GM13976 (cell line): ENCODE measurements around the gene RIN3.

ENCODE experiments used
- DNase-seq: peaks from one replicate; pipeline ENCODE4 v3.0.0; 2012; ENCODE audit warnings: low spot score
- in situ Hi-C: fragments of 300-500 bp; cut with MboI; formaldehyde crosslinking; loops from one replicate; pipeline ENCODE4 v1.12.0; 2022; ENCODE audit warnings: low sequenced_read_pairs, mixed read lengths, inconsistent platforms; ENCODE audit not compliant: unreplicated experiment
- TF ChIP-seq, protein P1 (sequence below): IDR thresholded peaks from 2 replicates; pipeline ENCODE4 v1.5.1; 2012; ENCODE audit warnings: borderline replicate concordance, mild to moderate bottlenecking; ENCODE audit not compliant: insufficient read depth; ENCODE audit errors: extremely low read depth, missing control alignments, control extremely low read depth

RIN3 gene

DNA sequence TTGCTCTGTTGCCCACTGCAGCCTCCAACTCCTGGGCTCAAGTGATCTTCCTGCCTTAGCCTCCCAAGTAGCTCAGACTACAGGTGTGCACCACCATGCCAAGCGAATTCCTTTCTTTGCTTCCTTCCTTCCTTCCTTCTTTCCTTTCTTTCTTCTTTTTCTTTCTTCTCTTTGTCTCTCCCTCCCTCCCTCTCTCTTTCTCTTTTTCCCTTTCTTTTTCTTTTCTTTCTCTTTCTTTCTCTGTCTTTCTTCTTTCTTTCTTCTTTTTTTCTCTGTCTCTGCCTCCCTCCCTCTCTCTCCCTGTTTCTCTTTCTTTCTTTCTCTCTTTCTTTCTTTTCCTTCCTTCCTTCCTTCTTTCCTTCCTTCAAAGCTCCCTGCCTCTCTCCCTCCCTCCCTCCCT is 182.0 kb downstream of the RIN3 start:
- in situ Hi-C loops: loop anchor here (25.0 kb wide), 1 partner anchor 558 kb away; no protein-coding TSS in a partner anchor
- TF ChIP-seq, protein P1, sequence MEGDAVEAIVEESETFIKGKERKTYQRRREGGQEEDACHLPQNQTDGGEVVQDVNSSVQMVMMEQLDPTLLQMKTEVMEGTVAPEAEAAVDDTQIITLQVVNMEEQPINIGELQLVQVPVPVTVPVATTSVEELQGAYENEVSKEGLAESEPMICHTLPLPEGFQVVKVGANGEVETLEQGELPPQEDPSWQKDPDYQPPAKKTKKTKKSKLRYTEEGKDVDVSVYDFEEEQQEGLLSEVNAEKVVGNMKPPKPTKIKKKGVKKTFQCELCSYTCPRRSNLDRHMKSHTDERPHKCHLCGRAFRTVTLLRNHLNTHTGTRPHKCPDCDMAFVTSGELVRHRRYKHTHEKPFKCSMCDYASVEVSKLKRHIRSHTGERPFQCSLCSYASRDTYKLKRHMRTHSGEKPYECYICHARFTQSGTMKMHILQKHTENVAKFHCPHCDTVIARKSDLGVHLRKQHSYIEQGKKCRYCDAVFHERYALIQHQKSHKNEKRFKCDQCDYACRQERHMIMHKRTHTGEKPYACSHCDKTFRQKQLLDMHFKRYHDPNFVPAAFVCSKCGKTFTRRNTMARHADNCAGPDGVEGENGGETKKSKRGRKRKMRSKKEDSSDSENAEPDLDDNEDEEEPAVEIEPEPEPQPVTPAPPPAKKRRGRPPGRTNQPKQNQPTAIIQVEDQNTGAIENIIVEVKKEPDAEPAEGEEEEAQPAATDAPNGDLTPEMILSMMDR: no peak
- no peak for DNase-seq

DNA sequence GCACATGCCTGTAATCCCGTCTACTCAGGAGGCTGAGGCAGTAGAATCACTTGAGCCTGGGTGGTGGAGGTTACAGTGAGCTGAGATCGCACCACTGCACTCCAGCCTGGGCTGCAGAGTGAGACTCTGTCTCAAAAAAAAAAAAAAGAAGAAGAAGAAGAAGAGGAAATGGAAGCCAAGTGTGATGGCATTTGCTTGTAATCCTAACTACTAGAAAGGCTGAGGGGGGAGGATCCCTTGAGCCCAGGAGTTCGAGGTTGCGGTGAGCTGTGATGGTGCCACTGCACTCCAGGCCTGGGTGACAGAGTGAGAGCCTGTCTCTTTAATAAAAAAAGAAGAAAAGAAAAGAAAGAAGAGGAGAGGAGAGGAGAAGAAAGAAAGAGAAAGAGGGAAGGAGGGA is 182.8 kb downstream of the RIN3 start:
- DNase-seq: no peak
- TF ChIP-seq, protein P1: no peak
- in situ Hi-C loops: loop anchor here (25.0 kb wide), 1 partner anchor 559 kb away; no protein-coding TSS in a partner anchor

DNA sequence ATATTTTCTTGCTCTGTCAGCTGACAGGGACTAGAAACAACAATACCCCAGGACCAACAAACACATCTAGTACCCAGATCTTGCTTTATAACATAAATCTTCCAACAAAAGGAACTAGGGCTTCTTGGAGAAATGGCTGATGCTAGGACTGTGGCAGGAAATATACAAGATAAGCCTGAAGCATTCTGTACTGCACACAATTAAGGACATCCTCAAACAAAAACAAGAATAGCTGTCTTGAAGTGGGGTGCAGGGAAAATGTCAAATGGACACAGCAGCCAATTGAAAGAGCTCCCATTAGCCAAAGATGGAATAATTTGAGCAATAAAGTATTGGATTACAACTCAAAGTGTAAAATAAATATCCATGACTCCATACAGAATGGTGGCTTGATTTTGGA is 184.8 kb downstream of the RIN3 start:
- TF ChIP-seq, protein P1: no peak
- no peak for DNase-seq
- in situ Hi-C loops: loop anchor here (25.0 kb wide), 1 partner anchor 561 kb away; no protein-coding TSS in a partner anchor

DNA sequence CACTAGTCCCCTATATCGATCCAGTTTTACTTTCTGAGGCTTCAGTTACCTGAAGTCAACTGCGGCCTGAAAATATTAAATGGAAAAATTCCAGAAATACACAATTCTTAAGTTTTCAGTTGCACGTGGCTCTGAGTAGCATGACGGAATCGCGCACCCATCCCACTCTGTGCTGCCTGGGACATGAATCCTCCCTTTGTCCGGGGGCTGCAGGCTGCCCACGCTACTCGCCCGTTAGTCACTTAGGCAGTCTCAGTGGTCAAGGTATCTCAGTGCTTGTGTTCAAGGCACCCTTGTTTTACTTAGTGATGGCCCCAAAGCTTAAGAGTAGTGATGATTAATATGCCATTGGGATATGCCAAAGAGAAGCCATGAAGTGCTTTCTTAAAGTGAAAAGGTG is 188.2 kb downstream of the RIN3 start:
- TF ChIP-seq, protein P1: no peak
- no peak for DNase-seq
- in situ Hi-C loops: no loop called here

DNA sequence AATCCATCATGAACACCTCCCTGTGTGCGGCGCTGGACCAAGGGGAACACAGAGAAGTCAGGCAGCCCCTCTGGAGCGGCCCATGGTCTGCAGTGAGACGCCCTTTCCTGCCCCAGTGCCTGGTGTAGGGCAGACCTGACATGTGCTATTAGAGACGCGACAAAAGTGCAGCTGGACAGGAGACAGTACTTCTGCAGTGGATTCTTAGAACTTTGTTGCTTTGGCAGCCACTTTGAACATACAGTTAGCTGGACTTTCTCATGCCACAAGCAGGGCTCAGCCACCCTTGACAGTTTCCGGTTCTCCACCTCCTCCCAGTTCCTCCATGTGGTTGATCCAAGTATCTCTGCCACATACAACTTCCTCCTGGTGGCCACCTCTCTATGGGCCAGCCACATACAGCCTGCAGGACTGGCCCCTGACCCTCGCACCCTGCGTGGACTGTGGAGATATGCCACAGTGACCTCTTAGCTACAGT is 188.9 kb downstream of the RIN3 start:
- DNase-seq: no peak
- in situ Hi-C loops: no loop called here
- TF ChIP-seq, protein P1: no peak

DNA sequence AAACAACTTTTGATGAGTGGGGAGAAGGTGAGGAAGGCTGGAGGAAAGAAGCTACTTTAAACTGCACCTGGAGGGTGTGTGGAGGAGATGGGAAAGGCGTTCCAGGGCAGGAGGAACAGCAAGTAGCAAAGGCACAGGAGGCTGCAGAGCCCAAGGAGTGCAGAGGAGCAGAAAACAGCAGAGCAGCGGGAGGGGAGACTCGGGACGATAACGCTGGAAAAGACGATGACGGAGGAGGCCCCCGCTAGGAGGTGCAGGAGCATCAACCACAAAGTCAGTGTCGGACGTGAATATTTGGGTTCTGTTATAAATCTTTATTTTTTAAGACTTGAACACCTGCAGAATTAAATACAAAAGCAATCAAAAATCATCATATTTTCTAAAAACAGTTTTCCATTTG is 189.9 kb downstream of the RIN3 start:
- in situ Hi-C loops: no loop called here
- TF ChIP-seq, protein P1: no peak

More for the DNA sequence above, 189.9 kb downstream of the RIN3 start:
- DNase-seq: no peak
